GM10248 (cell line): ENCODE results near the gene SBNO2.

Experiments
- CTCF ChIA-PET: fragments of 300-600 bp; sonication (Branson Sonifier 250); formaldehyde crosslinking; extraction: SDS; loops from one replicate; lab custom pipeline; 2021; ENCODE audit warnings: antibody characterized with exemption; lab: Yijun Ruan, JAX
- POLR2A ChIA-PET: fragments of 350-650 bp; sonication (Branson Sonifier 250); formaldehyde crosslinking; extraction: SDS; loops from one replicate; lab custom pipeline; 2020; ENCODE audit warnings: antibody characterized with exemption; lab: Yijun Ruan, JAX
- DNase-seq: peaks from one replicate; pipeline ENCODE4 v3.0.0; 2012; ENCODE audit errors: extremely low spot score
- CTCF ChIP-seq: IDR thresholded peaks from 2 replicates; pipeline ENCODE4 v1.5.1; 2012; ENCODE audit warnings: mild to moderate bottlenecking, low read depth; ENCODE audit errors: extremely low read depth, missing control alignments, control extremely low read depth

SBNO2 gene

DNA sequence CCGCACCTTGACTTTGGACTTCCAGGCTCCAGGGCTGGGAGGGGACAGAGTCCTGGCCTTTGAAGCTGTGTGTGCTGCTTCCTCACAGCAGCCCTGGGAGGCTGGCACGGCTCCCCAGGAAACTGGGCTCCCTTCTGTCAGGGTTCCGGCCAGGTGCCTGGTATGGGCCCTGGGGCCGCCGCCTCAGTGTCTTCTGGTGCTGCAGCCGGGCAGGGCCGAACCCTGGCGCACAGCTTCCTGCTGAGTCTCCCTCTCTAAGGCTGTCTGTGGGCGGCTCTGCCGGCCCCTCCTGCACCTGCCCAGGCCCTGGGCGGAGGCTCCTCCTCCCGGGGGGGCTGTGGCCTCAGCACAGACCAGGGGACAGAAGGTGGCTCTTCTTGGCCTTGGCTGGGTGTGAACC is 37.9 kb downstream of the SBNO2 start:
- TF ChIP-seq CTCF = no peak
- POLR2A ChIA-PET = interaction anchor here (0.5 kb wide), 1 partner anchor 18 kb away, joined by 4 read pairs; no protein-coding TSS in a partner anchor
- CTCF ChIA-PET = interaction anchor here (0.9 to 1.5 kb wide), 2 partner anchors 13 to 23 kb away, joined by 3 read pairs; no protein-coding TSS in a partner anchor
- DNase-seq = peak; percentile 65

- no peak for DNase-seq
- TF ChIP-seq CTCF = no peak
- ChIA-PET CTCF (interaction anchor here (0.9 to 1.5 kb wide), 2 partner anchors 12 to 22 kb away, joined by 3 read pairs; no protein-coding TSS in a partner anchor), POLR2A (interaction anchor here (0.6 to 0.7 kb wide), 2 partner anchors 24 to 135 kb away, joined by 3 read pairs; no protein-coding TSS in a partner anchor)
These were observed 38.6 kb downstream of the SBNO2 start for GRCh38 chr19:1135454-1135853.

- CTCF ChIA-PET = interaction anchor here (1.2 to 1.8 kb wide), 4 partner anchors 21 to 107 kb away, joined by 4 to 6 read pairs (median 4); partner anchors contain the start of gene ATP5F1D
- POLR2A ChIA-PET = no interaction called here
- TF ChIP-seq CTCF = no peak
- DNase-seq = no peak
These were observed 39.6 kb downstream of the SBNO2 start for GRCh38 chr19:1134431-1134830.

DNA sequence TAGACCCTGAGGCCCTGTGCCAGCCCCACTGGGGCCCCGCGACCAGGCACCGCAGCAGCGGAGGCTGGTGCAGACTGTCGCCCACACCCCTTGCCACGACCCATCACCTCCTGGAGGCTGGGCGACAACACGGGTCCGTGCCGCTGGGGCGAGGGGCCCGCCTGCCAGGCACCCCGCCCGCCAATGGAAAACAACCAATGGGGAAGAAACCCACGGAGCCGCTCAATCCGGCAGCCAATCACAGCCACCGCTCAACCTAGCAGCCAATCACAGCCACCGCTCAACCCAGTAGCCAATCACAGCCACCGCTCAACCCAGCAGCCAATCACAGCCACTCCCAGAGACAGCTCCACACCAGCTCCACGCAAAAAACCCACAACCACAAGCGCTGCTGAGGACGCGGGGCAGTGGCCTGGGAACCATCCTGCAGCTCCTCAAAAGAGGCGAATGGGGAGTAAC is 40.6 kb downstream of the SBNO2 start:
- CTCF ChIA-PET = interaction anchor here (0.7 to 1.8 kb wide), 9 partner anchors 14 to 133 kb away, joined by 3 to 6 read pairs (median 4); partner anchors contain the start of gene ATP5F1D

DNA sequence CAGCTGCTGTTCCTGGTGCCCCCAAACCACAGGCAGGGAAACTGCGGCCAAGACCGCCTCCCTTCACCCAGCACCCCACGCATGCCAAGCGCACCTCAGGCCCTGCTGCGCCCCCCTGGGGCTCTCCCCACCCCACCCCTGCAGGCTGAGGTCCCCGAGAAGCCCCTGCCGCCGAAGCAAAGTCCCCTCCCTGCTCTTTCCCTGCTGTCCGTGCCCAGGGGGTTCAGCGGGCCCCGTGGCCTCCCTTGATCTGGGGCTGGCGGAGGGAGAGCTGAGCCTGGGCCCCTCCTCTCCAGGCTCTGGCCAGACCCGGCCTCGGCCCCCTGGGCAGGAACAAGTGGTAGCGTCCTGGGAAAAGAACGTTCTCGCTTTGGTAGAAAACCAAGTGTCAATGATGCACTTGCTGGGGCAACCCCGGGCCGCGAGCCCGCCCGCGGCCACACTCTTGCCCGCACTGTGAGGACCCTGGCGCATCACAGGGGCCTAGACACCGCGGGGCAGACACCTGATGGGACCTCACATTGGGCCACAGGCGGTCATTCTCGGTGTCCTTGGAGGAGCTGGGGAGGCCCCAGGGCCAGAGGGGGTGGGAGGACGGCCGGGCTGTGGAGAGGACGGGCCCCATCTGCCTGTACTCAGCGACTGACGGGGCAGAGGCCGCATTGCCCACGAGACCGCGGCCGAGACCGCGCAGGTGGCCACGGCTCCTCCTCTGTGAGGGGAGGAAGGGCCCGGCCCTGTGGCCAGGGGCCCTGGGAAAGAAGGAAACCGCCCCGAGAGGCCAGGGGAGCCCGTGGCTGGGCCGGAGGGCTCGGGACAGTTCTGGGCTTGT is 41.3 kb downstream of the SBNO2 start:
- DNase-seq = peak; percentile 50
- ChIA-PET POLR2A (interaction anchor here (0.6 to 1.1 kb wide), 3 partner anchors 95 to 111 kb away, joined by 3 to 5 read pairs (median 5); partner anchors contain the start of gene RNU6-2), CTCF (interaction anchor here (0.7 to 1.8 kb wide), 6 partner anchors 15 to 112 kb away, joined by 3 to 6 read pairs (median 4); no protein-coding TSS in a partner anchor)
- no peak for TF ChIP-seq CTCF

More for the DNA sequence above, 40.6 kb downstream of the SBNO2 start:
- POLR2A ChIA-PET = interaction anchor here (0.6 to 1.1 kb wide), 4 partner anchors 90 to 135 kb away, joined by 3 to 5 read pairs (median 3); partner anchors contain the start of genes CIRBP and RNU6-2
- DNase-seq = peak; percentile 94
- no peak for TF ChIP-seq CTCF
